Measurements from ENCODE around the gene ZNF555. TPM values are rescaled to one million over a fixed set of nuclear protein-coding genes. Genes with fewer than 3 reads are reported as not detected.
"Not testable (repeated sequence)": the region's sequence is repeated elsewhere in the genome, so short reads cannot be mapped to it uniquely, and the experiment has no call there.

ZNF555 gene
- total and polyA plus RNA-seq, 3 experiments from 2014 or later: 2.5 to 4.5 (median 3.0) TPM

DNA sequence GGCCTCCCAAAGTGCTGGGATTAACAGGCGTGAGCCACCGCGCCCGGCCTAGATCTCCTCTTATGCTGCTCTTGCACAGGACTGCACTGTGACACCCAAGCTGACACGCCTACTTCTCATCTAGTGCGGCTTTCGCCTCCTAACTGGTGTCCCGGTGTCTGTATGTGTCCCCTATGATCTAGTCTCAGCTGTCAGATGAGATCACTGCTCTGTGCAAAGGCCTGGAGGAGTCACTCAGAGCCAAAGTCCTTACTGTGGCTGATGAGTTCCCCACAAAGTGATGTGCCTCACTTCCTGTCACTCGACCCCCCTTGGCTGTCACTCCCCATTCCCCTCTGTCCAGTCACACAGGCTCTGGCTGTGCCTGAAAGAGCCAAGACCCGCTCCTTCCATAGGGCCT, 28.3 kb downstream of the ZNF555 start:
- DNase-seq: no peak
- Histone ChIP-seq H3K27ac (ENCODE audit: low read depth, low read length) (no peak overlapping the region), H3K4me3 (ENCODE audit: low read length) (no peak overlapping the region), H3K36me3 (ENCODE audit: insufficient read depth, low read length) (no peaks in the 10 kb centered on the region), H3K9me3 (ENCODE audit: low read length) (no peaks in the 10 kb centered on the region), H3K27me3 (ENCODE audit: insufficient read depth, low read length, poor library complexity, severe bottlenecking) (no peaks in the 10 kb centered on the region), H3K4me1 (ENCODE audit: insufficient read depth, low read length) (no peaks in the 10 kb centered on the region)
- Mint-ChIP-seq H3K9me3 (no peaks in the 10 kb centered on the region), H3K36me3 (no peaks in the 10 kb centered on the region), H3K4me3 (no peak overlapping the region), H3K27me3 (peaks cover 0 to 9% of the 10 kb centered on the region in 2 donors), H3K27ac (peak overlapping the region in 1 of 8 donors; percentile 13), H3K4me1 (peaks cover 0 to 5% (median 3%) of the 10 kb centered on the region in 3 donors)
- POLR2A ChIA-PET: no interaction called here
- CTCF ChIA-PET: no interaction called here

DNA sequence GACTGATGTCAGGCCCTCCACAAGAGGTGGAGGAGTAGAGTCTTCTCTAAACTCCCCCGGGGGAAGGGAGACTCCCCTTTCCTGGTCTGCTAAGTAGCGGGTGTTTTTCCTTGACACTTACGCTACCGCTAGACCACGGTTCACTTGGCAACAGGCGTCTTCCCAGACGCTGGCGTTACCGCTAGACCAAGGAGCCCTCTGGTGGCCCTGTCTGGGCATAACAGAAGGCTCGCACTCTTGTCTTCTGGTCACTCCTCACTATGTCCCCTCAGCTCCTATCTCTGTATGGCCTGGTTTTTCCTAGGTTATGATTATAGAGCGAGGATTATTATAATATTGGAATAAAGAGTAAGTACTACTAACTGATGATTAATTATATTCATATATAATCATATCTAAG, 30.9 kb downstream of the ZNF555 start:
- DNase-seq: peak in 1 of 5 donors; percentile 33
- H3K4me1 ChIP-seq (ENCODE audit: insufficient read depth, low read length); H3K4me1 Mint-ChIP-seq; H3K4me3 ChIP-seq (ENCODE audit: low read length); H3K36me3 Mint-ChIP-seq; H3K27me3 Mint-ChIP-seq; H3K4me3 Mint-ChIP-seq; H3K9me3 Mint-ChIP-seq; H3K27ac ChIP-seq (ENCODE audit: low read depth, low read length); H3K27ac Mint-ChIP-seq; H3K9me3 ChIP-seq (ENCODE audit: low read length); H3K36me3 ChIP-seq (ENCODE audit: insufficient read depth, low read length); H3K27me3 ChIP-seq (ENCODE audit: insufficient read depth, low read length, poor library complexity, severe bottlenecking): not testable (repeated sequence)
- POLR2A ChIA-PET: interaction anchor here (0.6 kb wide), 1 partner anchor 1115 kb away, joined by 11 read pairs; no protein-coding TSS in a partner anchor
- CTCF ChIA-PET: interaction anchor here (1.1 to 1.3 kb wide), 2 partner anchors 224 to 226 kb away, joined by 3 to 8 read pairs; no protein-coding TSS in a partner anchor

DNA sequence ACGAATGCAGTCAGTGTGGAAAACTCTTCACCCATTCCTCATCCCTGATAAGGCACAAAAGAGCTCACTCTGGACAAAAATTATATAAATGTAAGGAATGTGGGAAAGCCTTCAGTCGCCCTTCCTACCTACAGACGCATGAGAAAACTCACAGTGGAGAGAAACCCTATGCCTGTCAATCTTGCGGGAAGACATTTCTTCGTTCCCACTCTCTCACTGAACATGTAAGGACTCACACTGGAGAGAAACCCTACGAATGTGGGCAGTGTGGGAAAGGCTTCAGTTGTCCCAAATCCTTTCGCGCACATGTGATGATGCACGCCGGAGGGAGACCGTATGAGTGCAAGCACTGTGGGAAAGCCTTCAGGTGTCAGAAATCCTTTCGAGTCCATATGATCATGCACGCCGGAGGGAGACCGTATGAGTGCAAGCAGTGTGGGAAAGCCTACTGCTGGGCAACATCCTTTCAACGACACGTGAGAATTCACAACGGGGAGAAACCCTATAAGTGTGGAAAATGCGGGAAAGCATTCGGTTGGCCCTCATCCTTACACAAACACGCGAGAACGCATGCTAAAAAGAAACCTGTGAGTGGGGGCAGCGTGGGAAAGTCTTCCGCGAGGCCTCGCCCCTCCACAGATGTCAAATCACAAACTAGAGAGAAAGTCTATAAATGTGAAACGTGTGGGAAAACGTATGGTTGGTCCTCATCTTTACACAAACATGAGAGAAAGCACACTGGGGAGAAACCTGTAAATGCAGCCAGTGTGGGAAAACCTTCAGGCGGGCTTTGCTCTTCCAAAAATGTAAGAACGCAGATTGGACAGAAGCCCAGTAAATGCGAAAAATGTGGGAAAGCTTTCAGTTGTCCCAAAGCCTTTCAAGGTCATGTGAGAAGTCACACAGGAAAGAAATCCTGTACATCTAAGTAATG, 36.4 kb downstream of the ZNF555 start:
- H3K27ac Mint-ChIP-seq: no peak overlapping the region
- POLR2A ChIA-PET: no interaction called here

GRCh38 chr19:2883686-2884439, 42.6 kb downstream of the ZNF555 start:
- CTCF ChIA-PET: no interaction called here
- no peaks in the 10 kb centered on the region for H3K27me3 ChIP-seq (ENCODE audit: insufficient read depth, low read length, poor library complexity, severe bottlenecking)

More for the DNA sequence above, 36.4 kb downstream of the ZNF555 start:
- peaks cover 13% of the 10 kb centered on the region for H3K9me3 ChIP-seq (ENCODE audit: low read length)
- H3K4me1 Mint-ChIP-seq: no peaks in the 10 kb centered on the region
- no peak overlapping the region for H3K4me3 Mint-ChIP-seq
- no peaks in the 10 kb centered on the region for H3K36me3 ChIP-seq (ENCODE audit: insufficient read depth, low read length)
- no peak for DNase-seq
- no peaks in the 10 kb centered on the region for H3K4me1 ChIP-seq (ENCODE audit: insufficient read depth, low read length)
- H3K27ac ChIP-seq (ENCODE audit: low read depth, low read length): no peak overlapping the region
- no peaks in the 10 kb centered on the region for H3K27me3 ChIP-seq (ENCODE audit: insufficient read depth, low read length, poor library complexity, severe bottlenecking)
- H3K9me3 Mint-ChIP-seq: peaks cover 0 to 26% (median 24%) of the 10 kb centered on the region in 5 donors
- H3K36me3 Mint-ChIP-seq: no peaks in the 10 kb centered on the region
- CTCF ChIA-PET: no interaction called here
- H3K27me3 Mint-ChIP-seq: no peaks in the 10 kb centered on the region
- no peak overlapping the region for H3K4me3 ChIP-seq (ENCODE audit: low read length)

GRCh38 chr19:2885736-2886135, 44.5 kb downstream of the ZNF555 start:
- H3K4me3 ChIP-seq (ENCODE audit: low read length): no peak overlapping the region

More at GRCh38 chr19:2883686-2884439, 42.6 kb downstream of the ZNF555 start:
- POLR2A ChIA-PET: no interaction called here
- Histone ChIP-seq H3K27ac (ENCODE audit: low read depth, low read length) (no peak overlapping the region), H3K4me3 (ENCODE audit: low read length) (no peak overlapping the region), H3K9me3 (ENCODE audit: low read length) (no peaks in the 10 kb centered on the region), H3K4me1 (ENCODE audit: insufficient read depth, low read length) (no peaks in the 10 kb centered on the region), H3K36me3 (ENCODE audit: insufficient read depth, low read length) (no peaks in the 10 kb centered on the region)
- Mint-ChIP-seq H3K4me3 (no peak overlapping the region), H3K36me3 (no peaks in the 10 kb centered on the region), H3K27me3 (peaks cover 3 to 4% of the 10 kb centered on the region in 2 donors), H3K4me1 (peaks cover 0 to 9% (median 3%) of the 10 kb centered on the region in 3 donors), H3K27ac (no peak overlapping the region), H3K9me3 (peaks cover 0 to 6% (median 4%) of the 10 kb centered on the region in 5 donors)
- no peak for DNase-seq

GRCh38 chr19:2887391-2887914, 46.2 kb downstream of the ZNF555 start:
- Histone ChIP-seq H3K27ac (ENCODE audit: low read depth, low read length) (no peak overlapping the region), H3K9me3 (ENCODE audit: low read length) (no peaks in the 10 kb centered on the region), H3K36me3 (ENCODE audit: insufficient read depth, low read length) (no peaks in the 10 kb centered on the region), H3K27me3 (ENCODE audit: insufficient read depth, low read length, poor library complexity, severe bottlenecking) (no peaks in the 10 kb centered on the region), H3K4me3 (ENCODE audit: low read length) (no peak overlapping the region), H3K4me1 (ENCODE audit: insufficient read depth, low read length) (no peaks in the 10 kb centered on the region)
- DNase-seq: peak in 2 of 5 donors; percentile 8 to 16
- peaks cover 3 to 7% of the 10 kb centered on the region in 2 donors for H3K27me3 Mint-ChIP-seq
- no peak overlapping the region for H3K4me3 Mint-ChIP-seq
- H3K27ac Mint-ChIP-seq: peak overlapping the region in 2 of 8 donors; percentile 4 to 40
- ChIA-PET CTCF (interaction anchor here (0.7 to 1.2 kb wide), 8 partner anchors 11 to 277 kb away, joined by 3 to 4 read pairs (median 4); partner anchors contain the start of gene ZNF57), POLR2A (no interaction called here)
- H3K36me3 Mint-ChIP-seq: no peaks in the 10 kb centered on the region
- no peaks in the 10 kb centered on the region for H3K9me3 Mint-ChIP-seq
- H3K4me1 Mint-ChIP-seq: peaks cover 0 to 9% (median 3%) of the 10 kb centered on the region in 3 donors

More at GRCh38 chr19:2885736-2886135, 44.5 kb downstream of the ZNF555 start:
- H3K27ac ChIP-seq (ENCODE audit: low read depth, low read length): no peak overlapping the region
- CTCF ChIA-PET: interaction anchor here (0.9 kb wide), 1 partner anchor 237 kb away, joined by 3 read pairs; no protein-coding TSS in a partner anchor
- H3K9me3 ChIP-seq (ENCODE audit: low read length): no peaks in the 10 kb centered on the region
- H3K4me3 Mint-ChIP-seq: no peak overlapping the region
- peaks cover 3 to 4% of the 10 kb centered on the region in 2 donors for H3K27me3 Mint-ChIP-seq
- no peaks in the 10 kb centered on the region for H3K36me3 ChIP-seq (ENCODE audit: insufficient read depth, low read length)
- H3K4me1 ChIP-seq (ENCODE audit: insufficient read depth, low read length): no peaks in the 10 kb centered on the region
- peaks cover 0 to 9% (median 3%) of the 10 kb centered on the region in 3 donors for H3K4me1 Mint-ChIP-seq
- POLR2A ChIA-PET: no interaction called here
- no peak overlapping the region for H3K27ac Mint-ChIP-seq
- H3K36me3 Mint-ChIP-seq: no peaks in the 10 kb centered on the region
- H3K27me3 ChIP-seq (ENCODE audit: insufficient read depth, low read length, poor library complexity, severe bottlenecking): no peaks in the 10 kb centered on the region
- DNase-seq: no peak
- no peaks in the 10 kb centered on the region for H3K9me3 Mint-ChIP-seq

GRCh38 chr19:2888731-2889224, 47.5 kb downstream of the ZNF555 start:
- Mint-ChIP-seq H3K4me3 (peak overlapping the region in 4 of 7 donors; percentile 28 to 58 (median 40)), H3K27ac (peak overlapping the region in 2 of 8 donors; percentile 47 to 89), H3K4me1 (peaks cover 0 to 9% (median 3%) of the 10 kb centered on the region in 3 donors), H3K36me3 (no peaks in the 10 kb centered on the region), H3K27me3 (peaks cover under 1 to 7% of the 10 kb centered on the region in 2 donors), H3K9me3 (no peaks in the 10 kb centered on the region)
- CTCF ChIA-PET: interaction anchor here (0.8 to 1.2 kb wide), 2 partner anchors 9 to 215 kb away, joined by 3 to 4 read pairs; no protein-coding TSS in a partner anchor
- Histone ChIP-seq H3K9me3 (ENCODE audit: low read length) (no peaks in the 10 kb centered on the region), H3K4me3 (ENCODE audit: low read length) (no peak overlapping the region), H3K4me1 (ENCODE audit: insufficient read depth, low read length) (no peaks in the 10 kb centered on the region), H3K36me3 (ENCODE audit: insufficient read depth, low read length) (no peaks in the 10 kb centered on the region), H3K27ac (ENCODE audit: low read depth, low read length) (no peak overlapping the region), H3K27me3 (ENCODE audit: insufficient read depth, low read length, poor library complexity, severe bottlenecking) (no peaks in the 10 kb centered on the region)
- peak; percentile 48 to 69 (median 57) for DNase-seq
- POLR2A ChIA-PET: interaction anchor here (0.6 kb wide), 2 partner anchors 32 to 70 kb away, joined by 3 to 4 read pairs; no protein-coding TSS in a partner anchor

All from CD8-positive, alpha-beta memory T cell (primary cell).